Left ventricle myocardium superior (tissue), 1 donor: Measurements from ENCODE around the gene ANKRD7. TPM values are rescaled to one million over a fixed set of nuclear protein-coding genes. Genes with fewer than 3 reads are reported as not detected.
"Not testable (repeated sequence)": the region's sequence is repeated elsewhere in the genome, so short reads cannot be mapped to it uniquely, and the experiment has no call there.

Experiments used
- ATAC-seq: fragments of 200-7000 bp; cut with Tn5 transposase; one replicate; pipeline ENCODE4 v1.9.1; 2020; ENCODE audit warnings: mild to moderate bottlenecking, moderate library complexity
- DNase-seq: peaks from one replicate; pipeline ENCODE4 v3.0.0-alpha.2; 2020
- intact Hi-C: fragments of 100-400 bp; cut with micrococcal nuclease; formaldehyde crosslinking; loops from one replicate; pipeline ENCODE4 v1.11.0; 2022
- total RNA-seq: library from RNA; stranded (reverse); fragmentation: NEBNext Ultra II Directional; extraction: Animal tissue kit (Norgen Biotek cat#: 25700); gene quantifications from one replicate; pipeline ENCODE4 v1.2.1, GENCODE V29; 2021
- donor health status: DM: no; HTN: yes; CAD: no; lungs with severe emphysema.

ANKRD7 gene
- total RNA-seq, 1 donor from 2014 or later = 0.59 TPM

DNA sequence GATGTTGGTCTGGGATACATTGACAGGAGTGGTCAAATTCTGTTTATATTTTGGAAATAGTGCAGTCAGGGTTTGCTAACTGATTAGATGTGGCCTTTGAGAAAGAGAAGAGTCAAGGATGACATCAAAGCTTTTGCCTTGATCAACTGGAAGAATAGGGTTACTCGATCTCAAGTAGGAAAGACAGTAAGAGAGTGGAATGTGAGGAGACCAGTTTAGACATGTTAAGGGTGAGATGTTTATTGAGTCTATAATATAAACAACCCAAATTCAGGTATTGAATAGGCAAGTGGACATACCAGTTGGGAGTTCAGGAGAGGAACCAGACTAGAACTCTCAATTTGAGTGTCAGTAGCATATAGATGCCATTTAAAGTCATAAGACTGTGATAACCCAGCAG lies 1.9 kb upstream of the ANKRD7 start:
- ATAC-seq (no peak), DNase-seq (no peak)
- intact Hi-C loops = no loop called here

DNA sequence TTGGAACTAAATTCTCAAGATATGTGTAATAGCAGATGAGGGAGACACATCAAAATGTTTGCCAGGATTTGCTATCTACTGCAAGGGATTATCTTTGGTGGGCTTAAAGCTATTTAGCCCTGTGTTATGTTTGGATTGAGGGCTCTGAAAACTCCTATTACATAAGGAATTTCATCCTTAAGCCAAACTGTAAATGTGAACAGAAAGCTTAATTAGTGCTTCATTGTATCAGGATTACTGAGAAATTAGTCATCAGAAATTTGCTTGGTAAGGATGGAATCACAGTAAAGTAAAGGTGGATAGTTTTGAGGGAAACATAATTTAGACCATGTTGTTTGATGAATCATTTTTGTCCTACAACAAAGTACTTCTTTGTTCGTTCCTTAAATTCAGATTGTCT lies 8.3 kb downstream of the ANKRD7 start:
- ATAC-seq (no peak), DNase-seq (no peak)
- intact Hi-C loops = no loop called here

- DNase-seq (no peak), ATAC-seq (no peak)
- intact Hi-C loops = no loop called here
Observed at GRCh38 chr7:118233799-118234198, 9.3 kb downstream of the ANKRD7 start.

DNA sequence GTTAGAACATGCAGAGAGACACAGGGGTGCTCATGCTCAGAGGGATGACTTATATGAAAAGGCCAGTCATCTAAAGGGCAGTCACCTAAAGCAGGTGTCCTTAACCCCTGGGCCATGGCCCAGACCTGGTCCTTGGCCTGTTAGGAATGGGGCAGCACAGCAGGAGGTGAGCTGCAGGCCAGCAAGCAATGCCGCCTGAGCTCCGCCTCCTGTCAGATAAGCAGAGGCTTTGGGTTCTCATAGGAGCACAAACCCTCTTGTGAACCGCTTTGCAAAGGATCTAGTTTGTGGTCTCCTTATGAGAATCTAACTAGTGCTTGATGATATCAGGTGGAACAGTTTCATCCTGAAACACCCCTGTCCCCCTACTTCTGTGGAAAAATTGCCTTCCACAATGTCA lies 14.5 kb downstream of the ANKRD7 start:
- ATAC-seq (no peak), DNase-seq (no peak)
- intact Hi-C loops = no loop called here

DNA sequence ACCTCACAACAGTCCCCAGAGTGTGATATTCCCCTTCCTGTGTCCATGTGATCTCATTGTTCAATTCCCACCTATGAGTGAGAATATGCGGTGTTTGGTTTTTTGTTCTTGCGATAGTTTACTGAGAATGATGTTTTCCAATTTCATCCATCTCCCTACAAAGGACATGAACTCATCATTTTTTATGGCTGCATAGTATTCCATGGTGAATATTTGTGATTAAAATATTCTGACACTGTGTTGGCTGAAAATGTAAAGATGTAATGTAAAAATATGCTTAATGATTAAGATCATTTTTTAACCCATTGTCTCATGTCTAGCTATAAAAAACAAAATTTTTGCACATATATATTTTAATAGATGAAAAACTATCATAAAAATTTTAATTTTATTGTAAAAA lies 15.8 kb downstream of the ANKRD7 start:
- DNase-seq, ATAC-seq, intact Hi-C loops: not testable (repeated sequence)

DNA sequence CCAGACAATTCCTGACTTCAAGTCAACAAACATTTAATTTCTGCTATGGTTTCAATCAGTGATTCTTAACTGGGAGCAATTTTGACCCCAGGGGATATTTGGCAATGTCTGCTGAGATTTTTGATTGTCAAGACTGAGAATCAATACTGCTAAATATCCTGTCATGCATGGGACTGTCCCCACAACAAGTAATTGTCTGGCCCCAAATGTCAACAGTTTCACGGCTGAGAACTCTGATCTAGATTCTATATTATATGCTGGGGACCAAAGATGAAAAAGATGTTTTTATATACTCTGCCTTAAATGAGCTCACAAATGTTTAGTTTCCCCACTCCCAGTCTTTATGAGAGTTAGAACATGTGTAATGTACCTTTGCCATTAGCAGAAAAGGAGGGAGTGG lies 19.2 kb downstream of the ANKRD7 start:
- ATAC-seq (no peak), DNase-seq (no peak)
- intact Hi-C loops = no loop called here

DNA sequence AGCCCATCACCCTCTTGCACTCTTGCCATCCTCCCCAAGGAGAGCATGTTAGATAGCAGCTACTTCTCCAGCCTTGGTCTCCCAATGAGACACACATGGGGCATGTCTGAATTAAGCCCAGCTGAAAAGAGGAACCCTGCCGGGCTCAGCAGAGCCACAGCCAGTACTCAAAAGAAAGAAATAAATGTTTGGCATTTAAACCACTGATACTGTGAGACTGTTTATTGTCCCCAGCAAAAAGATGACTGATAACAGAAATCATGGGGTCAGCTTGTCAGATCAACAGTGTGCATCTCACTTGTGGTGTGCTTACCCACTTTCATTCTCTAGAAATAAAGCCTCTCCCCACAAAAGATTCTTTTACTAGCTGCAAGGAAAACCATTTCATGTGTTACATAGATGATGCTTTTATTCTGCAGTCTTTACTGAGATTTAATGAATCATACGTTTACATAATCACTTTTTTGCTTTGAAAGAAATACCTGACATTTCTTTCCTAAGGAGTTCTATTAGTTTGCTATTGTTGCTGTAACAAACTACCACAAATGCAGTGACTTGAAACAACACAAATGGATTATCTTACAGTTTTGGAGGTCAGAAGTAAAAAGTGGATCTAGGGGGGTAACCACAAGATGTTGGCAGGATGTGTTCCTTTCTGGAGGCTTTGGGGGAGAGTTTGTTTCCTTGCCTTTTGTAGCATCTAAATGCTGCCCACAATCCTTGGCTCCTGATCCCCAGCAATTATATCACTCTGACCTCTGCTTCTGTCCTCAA lies 20.9 kb downstream of the ANKRD7 start:
- intact Hi-C loops = no loop called here
- ATAC-seq = no peak
- DNase-seq = no peak

DNA sequence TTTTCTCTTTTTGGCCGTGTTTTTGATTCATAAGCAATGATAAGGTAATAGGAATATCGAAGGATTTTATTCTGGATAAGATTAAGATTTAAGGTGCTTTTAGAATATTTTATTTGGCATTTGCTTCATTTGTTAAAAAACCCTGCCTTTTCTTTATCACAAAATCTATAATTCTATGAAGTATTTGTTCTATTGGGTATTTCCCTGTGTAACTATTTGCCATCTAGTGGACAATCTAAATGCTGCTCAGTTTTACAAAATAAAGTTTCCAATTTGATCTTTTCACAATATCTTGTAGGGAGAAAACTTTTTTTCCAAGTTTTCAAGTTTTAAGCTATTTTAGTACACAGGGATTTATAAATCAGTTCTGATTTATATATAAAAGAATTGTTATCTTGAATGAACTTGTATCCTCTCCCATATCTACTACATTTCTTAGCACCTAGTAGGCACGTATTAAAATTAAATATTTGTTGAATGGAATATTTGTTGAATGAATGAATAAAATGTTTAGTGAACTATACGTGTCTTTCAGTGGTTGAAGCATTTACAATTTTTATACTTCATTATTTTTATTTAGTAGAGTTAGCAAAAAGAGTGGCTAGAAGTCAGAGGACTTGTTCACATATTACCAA lies 26.5 kb downstream of the ANKRD7 start:
- DNase-seq (no peak), ATAC-seq (no peak)
- intact Hi-C loops = no loop called here

GRCh38 chr7:118252087-118252486 lies 27.6 kb downstream of the ANKRD7 start:
- ATAC-seq (no peak), DNase-seq (no peak)
- intact Hi-C loops = no loop called here

- no peak for ATAC-seq
- intact Hi-C loops = no loop called here
- no peak for DNase-seq
Observed at GRCh38 chr7:118259115-118259514, 34.6 kb downstream of the ANKRD7 start.

DNA sequence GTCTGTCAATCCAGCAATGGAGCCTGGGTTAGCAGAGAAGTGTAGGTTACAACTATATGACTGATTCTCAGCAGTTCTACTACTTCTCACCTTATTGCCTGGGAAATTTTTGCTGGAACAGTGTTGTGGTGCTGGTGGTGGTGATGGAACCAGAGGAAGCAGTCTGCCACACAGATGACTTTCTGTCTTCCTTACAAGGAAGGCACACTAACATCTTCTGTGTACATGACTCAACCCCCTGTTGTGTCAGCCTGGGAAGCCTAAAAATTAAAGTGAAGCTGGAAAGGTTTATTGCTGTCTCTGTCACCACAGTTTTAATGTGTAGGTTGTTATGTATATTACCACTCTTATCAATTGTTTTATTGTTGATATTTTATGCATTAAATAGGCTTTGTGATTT lies 40.3 kb downstream of the ANKRD7 start:
- intact Hi-C loops = no loop called here
- no peak for ATAC-seq
- no peak for DNase-seq

DNA sequence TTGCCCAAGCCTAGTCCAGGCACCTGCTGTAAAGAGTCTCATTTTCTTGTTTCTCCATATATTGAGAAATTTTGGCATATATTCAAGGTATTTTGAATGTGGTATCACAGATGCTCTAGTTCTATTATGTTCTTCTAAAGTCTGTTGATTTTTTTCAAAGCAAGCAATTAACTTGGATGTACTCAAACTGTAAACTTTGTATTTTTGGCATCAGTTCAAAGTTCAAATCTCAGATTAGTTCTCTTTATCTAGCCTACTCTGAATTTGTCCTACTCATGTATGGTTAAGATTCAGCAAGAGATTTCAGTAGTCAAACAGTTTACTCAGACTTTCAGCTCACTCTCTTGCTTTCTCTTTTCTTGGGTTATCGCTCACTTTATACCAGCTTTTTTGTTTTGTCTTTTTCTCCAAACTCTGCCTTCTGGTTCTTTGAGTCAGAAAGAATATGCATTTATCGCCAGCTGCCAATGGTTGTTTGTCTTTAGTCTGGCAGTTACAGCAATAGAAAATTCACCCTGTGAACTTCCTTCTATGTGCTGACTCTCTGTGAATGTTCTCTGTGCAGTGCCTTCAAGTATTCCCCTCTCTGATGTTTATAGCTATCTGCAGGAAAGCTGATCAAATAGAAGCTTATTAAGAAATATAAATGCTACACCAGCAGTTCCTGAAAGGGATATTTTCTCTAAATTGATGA lies 56.0 kb downstream of the ANKRD7 start:
- ATAC-seq = no peak

GRCh38 chr7:118281196-118281595 lies 56.7 kb downstream of the ANKRD7 start:
- intact Hi-C loops = no loop called here
- no peak for ATAC-seq
- DNase-seq = no peak

More for the DNA sequence above, 56.0 kb downstream of the ANKRD7 start:
- intact Hi-C loops = no loop called here
- no peak for DNase-seq

DNA sequence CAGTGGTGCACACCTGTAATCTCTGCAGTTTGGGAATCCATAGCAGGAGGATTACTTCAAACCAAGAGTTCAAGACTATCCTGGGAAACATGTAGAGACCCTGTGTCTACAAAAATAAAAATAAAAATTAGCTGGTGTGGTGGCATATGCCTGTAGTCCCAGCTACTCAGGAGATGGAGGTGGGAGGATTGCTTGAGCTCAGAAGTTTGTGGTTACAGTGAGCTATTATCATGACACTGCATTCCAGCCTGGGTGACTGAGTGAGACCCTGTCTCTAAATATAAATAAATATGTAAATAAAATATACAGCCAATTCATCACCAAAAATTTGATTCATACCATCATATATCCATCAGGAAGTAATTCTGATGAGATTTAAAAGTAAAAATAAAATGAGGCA lies 60.9 kb downstream of the ANKRD7 start:
- no peak for DNase-seq
- no peak for ATAC-seq
- intact Hi-C loops = no loop called here

GRCh38 chr7:118286131-118286530 lies 61.6 kb downstream of the ANKRD7 start:
- DNase-seq (no peak), ATAC-seq (no peak)
- intact Hi-C loops = no loop called here

GRCh38 chr7:118288098-118288497 lies 63.6 kb downstream of the ANKRD7 start:
- intact Hi-C loops = no loop called here
- DNase-seq = no peak

GRCh38 chr7:118289476-118289875 lies 65.0 kb downstream of the ANKRD7 start:
- no peak for ATAC-seq
- intact Hi-C loops = no loop called here
- no peak for DNase-seq

More at GRCh38 chr7:118288098-118288497, 63.6 kb downstream of the ANKRD7 start:
- no peak for ATAC-seq
